NCI-H2107 treated with DMSO at 0.1 percent for 48 hours (cell line): ENCODE measurements around the gene HACD1.

Experiments used
- DNase-seq: peaks from one replicate; lab custom pipeline; 2025; ENCODE audit not compliant: unreplicated experiment; lab: John Stamatoyannopoulos, UW

HACD1 gene

GRCh38 chr10:17586821-17587234, 30.3 kb downstream of the HACD1 start:
- no peak for DNase-seq

DNA sequence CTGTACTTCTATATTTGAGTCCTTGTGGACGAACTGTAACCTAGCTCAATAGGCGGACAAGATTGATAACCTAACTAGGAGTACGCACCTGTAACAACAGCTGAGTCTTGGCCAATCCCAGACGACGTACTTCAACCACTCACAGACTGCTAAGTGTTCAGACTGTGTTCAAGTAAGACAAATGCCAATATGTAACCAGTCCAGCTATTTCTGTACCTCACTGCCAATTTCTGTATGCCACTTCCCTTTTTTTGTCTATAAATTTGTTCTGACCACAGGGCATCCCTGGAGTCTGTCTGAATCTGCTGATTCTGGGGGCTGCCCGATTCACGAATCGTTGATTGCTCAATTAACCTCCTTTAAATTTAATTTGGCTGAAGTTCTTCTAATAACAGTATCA, 32.2 kb downstream of the HACD1 start:
- DNase-seq: no peak

DNA sequence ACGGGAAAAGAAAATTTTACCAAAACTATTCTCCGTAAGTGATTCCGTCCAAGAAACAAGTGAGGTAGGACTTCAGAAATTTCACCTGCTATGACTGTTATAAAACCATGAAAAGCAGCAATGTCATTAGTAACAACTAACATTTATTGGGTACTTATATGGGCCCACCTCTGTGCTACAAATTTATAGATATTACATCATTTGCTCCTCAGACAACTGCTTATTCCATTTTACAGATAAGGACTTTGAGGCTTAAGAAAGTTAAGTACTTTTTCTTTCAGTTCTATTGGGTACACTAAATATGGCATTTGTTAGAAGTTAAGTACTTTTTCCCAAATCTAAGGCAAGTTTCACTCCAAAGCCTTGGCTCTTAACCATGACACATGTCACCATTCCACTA, 36.3 kb downstream of the HACD1 start:
- no peak for DNase-seq

GRCh38 chr10:17578603-17579002, 38.6 kb downstream of the HACD1 start:
- no peak for DNase-seq

DNA sequence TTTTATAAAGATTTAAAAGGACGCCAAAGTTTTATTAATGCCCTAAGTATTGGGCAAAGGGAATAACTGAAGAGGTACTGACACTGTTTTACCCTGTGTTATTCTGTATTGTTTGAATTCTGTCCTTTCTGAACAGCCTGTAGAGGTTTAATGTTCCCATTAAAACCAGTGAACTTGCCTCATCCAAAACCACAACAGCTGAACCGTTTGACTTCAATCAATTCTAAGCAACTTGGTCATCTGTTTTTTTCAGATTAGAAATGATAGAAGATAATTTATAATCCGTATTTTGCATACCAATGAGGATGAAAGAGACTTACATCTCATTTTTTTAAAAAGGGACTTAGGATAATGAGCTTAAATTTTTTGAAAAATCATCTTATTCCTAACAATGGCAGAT, 40.4 kb downstream of the HACD1 start:
- no peak for DNase-seq

DNA sequence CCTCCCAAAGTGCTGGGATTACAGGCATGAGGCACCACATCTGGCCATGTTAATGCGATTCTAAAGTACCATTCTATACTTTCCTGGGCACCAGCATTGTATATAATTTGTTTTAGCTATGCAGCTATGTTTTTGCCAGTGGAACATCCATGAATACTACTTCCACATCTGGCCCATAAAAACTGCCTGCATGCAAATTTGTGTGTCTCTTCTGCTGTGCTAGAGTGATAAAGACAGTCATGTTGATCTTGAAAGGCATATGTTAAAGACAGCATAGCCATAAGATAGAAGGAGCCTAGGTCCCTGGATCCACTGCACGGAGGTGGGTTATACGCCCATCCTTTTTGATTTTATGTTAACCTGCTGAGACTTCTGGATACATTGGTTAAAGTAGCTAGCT, 52.3 kb downstream of the HACD1 start:
- DNase-seq: no peak

GRCh38 chr10:17563452-17563851, 53.7 kb downstream of the HACD1 start:
- DNase-seq: no peak

GRCh38 chr10:17562614-17563013, 54.6 kb downstream of the HACD1 start:
- no peak for DNase-seq

- no peak for DNase-seq
These were observed 56.1 kb downstream of the HACD1 start for GRCh38 chr10:17561111-17561510.

DNA sequence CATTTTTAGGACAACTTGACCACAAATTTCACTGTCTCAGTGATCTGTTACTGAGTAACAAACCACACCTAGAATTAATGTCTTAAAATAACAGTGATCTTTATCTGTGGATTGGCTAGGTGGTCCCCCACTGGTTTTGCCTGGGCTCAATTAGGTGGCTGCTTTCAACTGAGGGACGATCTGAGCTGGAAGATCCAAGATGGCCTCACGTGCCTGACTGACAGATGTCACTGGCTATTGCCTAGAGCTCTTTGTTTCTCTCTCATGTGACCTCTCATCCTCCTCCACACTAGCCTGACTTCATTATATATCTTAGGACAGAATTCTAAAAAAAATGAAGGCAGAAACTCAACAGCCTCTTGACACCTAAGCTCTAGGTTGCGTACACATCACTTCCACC, 59.7 kb downstream of the HACD1 start:
- DNase-seq: no peak

DNA sequence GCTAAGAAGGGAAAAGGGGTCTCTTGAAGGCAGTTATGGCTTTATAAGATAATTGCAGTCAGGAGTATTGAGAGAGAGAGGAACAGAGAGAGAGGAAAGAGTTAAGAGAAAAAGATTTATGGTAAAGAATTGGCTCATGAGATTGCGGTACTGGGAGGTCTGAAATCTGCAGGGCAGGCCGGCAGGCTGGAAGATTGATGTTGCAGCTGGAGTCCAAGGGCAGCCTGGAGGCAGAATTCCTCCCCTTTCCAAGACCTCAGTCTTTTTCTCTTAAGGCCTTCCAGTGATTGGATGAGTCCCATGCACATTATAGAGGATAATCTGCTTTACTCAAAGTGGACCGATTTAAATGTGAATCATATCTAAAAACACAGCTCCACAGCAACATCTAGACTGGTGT, 68.4 kb downstream of the HACD1 start:
- DNase-seq: no peak

DNA sequence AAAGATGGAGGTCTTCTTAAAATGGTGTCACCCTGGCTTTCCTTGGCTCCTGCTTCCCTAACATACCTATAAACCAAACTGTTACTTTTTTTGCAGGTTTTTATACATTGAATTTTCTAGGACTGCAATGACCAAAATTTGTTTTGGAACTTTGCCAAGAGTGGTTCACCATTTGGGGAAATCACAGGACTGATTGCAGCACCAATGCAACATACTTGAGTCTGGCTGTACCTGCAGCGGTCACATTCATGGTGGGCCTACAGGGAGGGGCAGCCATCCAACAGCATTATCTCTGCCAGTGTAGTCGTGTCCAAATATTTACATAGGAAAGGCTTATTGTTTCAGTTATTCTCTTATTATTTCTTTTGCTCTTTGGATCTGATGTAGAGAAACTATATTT, 69.0 kb downstream of the HACD1 start:
- no peak for DNase-seq

- no peak for DNase-seq
These were observed 70.1 kb downstream of the HACD1 start for GRCh38 chr10:17547060-17547459.

DNA sequence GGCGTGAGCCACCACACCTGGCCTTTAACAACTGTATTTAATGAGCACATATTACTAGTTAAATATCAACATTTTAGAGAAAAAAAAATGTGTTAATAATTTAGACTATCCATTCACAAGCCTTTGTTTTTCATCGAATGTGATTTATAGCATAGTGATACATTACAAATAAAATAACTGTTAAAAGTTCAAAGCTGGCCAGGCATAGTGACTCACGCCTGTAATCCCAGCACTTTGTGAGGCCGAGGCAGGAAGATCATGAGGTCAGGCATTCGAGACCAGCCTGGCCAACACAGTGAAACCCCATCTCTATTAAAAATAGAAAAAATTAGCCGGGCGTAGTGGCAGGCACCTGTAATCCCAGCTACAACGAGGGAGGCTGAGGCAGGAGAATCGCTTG, 72.7 kb downstream of the HACD1 start:
- no peak for DNase-seq
